ENCODE data around the gene FAM149B1.
"Not testable (repeated sequence)": the region's sequence is repeated elsewhere in the genome, so short reads cannot be mapped to it uniquely, and the experiment has no call there.

Gene FAM149B1

GRCh38 chr10:73233883-73234282, 66.0 kb downstream of the FAM149B1 start:
- DNase-seq (ENCODE audit: low read depth) = no peak

- DNase-seq (ENCODE audit: low read depth) = no peak
Observed at GRCh38 chr10:73234695-73235094, 66.8 kb downstream of the FAM149B1 start.

DNA sequence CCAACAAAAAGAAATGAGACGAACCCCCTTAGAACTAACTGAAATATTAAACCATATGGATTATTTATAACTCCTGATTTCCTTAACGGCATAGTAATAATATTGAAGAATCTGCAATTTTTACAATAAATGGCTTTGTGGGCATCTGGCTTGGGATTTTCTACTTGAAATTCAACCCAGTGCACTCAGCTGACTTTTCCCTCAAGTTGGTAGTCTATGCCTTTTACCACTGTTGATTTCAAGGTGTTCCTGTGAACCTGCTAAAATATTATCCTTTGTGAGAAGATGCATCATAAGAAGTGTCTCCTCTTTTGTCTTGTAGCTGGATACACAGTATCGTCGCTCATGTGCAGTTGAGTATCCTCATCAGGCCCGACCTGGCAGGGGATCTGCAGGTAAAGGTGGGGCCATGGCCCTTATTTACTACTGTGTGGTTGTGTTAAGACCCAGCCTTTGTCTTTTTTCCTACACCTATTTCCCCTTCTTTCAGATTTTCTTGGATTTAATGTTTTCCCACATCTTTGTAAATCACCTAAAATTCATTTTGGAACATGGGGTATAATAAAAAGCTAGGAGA, 71.2 kb downstream of the FAM149B1 start:
- no peak for DNase-seq (ENCODE audit: low read depth)

GRCh38 chr10:73239908-73240307, 72.0 kb downstream of the FAM149B1 start:
- DNase-seq (ENCODE audit: low read depth) = no peak

- no peak for DNase-seq (ENCODE audit: low read depth)
Observed at GRCh38 chr10:73244866-73245477, 77.1 kb downstream of the FAM149B1 start.

GRCh38 chr10:73246322-73246645, 78.4 kb downstream of the FAM149B1 start:
- no peak for DNase-seq (ENCODE audit: low read depth)

DNA sequence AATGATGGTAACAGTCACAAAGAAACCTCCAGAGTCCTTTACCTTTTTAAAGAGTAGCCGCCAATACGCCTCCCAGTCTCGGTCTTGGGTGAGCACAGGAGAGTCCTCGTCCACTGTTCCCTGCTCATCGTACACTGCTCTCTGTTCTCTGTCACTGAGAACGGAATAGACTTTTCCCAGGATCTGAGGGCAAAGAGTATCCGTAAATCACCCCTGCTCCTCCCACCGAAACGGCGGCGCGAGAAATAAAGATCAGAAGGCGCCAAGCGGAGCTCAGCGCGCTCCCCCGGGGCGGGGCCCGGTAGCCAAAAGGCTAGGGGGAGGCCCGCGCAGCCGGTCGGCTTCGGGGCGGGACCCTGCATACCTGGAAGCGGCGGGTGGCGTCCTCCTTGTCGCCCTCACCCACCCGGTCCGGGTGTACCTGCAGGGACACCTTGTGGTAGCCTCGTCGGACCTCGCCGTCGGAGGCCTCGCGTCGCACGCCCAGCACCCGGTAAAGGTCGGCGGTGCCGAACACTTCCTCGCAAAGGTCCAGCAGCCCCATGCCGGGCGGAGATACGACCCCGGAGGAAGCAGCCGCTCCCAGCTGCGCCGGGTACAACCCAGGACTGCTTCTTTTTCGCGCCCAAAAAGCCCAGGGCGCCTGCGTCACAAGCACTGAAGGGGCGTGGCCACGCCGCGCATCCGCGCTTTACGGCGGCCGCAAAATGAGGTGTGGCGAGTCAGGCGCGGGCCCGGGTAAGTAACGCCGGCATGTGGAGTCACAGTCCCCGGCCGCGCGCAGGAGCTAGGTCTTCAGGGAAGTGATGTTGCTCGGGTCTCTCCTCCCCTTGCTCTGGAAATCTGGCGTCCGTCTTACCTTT, 79.0 kb downstream of the FAM149B1 start, which contains the start of gene DNAJC9:
DNAJC9 (minus strand) TSS at position 610 of the 863 bp plus-strand sequence; CDS start at position 544, 66 bp downstream.
- peak; percentile 95 for DNase-seq (ENCODE audit: low read depth)

DNA sequence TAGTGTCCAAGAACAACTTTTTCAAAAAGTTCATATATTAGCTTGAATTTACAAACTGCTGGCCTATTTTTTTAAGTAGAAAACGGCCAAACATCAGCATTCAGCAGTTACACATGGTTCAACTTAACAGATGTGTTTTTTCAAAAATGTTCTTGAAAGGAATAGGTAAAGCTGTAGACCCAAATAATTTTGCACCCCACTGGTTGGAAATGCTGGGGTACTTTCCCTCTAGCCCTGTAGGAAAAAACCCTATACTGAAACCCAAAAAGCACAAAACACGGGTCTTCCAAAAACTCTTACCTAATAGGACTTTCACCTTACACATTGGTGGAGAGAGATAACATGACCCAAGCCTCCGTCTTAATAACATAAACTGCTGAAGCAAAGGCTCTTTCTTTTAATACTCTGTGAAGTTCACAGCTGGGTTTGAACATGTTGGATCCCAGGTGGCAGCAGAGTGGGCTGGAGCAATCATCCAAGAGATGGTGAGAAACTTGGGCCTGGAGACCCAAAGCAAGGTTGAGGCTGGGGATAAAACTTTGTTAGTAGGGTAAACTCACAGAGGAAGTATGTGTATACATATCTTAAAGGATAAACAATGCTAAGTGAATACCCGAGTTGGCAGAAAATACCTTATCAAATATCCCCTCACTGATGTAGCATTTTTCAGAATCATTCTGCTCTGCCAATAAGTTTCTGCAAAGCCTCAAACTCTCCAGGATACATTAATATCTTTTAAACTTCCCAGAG, 79.8 kb downstream of the FAM149B1 start:
- DNase-seq (ENCODE audit: low read depth) = no peak

GRCh38 chr10:73248259-73248724, 80.4 kb downstream of the FAM149B1 start:
- DNase-seq (ENCODE audit: low read depth) = no peak

GRCh38 chr10:73251683-73252444, 83.9 kb downstream of the FAM149B1 start:
- no peak for DNase-seq (ENCODE audit: low read depth)

GRCh38 chr10:73252445-73253224, 84.7 kb downstream of the FAM149B1 start, which contains the start of gene MRPS16:
Gene MRPS16, minus strand, starts transcription at chr10:73252644. Its CDS starts 162 bp downstream, at chr10:73252482.
- DNase-seq (ENCODE audit: low read depth) = peak; percentile 92

DNA sequence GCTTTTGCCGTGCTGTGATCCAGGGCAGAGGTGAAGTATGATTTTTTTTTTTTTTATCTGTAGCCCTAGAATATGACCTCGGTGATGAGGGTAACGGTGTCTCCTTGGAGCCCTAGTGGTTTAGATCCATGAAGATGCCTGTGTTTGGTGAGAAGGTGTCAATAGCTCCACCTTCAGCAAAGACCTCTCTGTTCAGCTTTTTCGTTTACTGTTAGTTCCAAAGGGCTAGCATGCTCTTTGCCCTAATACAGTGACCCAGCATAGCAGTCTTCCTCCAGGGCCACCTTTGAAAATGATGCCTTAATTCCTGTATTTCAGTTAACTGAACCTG, 85.3 kb downstream of the FAM149B1 start:
- no peak for DNase-seq (ENCODE audit: low read depth)

GRCh38 chr10:73258612-73259011, 90.7 kb downstream of the FAM149B1 start:
- DNase-seq (ENCODE audit: low read depth) = not testable (repeated sequence)

GRCh38 chr10:73261362-73261995, 93.6 kb downstream of the FAM149B1 start:
- no peak for DNase-seq (ENCODE audit: low read depth)

DNA sequence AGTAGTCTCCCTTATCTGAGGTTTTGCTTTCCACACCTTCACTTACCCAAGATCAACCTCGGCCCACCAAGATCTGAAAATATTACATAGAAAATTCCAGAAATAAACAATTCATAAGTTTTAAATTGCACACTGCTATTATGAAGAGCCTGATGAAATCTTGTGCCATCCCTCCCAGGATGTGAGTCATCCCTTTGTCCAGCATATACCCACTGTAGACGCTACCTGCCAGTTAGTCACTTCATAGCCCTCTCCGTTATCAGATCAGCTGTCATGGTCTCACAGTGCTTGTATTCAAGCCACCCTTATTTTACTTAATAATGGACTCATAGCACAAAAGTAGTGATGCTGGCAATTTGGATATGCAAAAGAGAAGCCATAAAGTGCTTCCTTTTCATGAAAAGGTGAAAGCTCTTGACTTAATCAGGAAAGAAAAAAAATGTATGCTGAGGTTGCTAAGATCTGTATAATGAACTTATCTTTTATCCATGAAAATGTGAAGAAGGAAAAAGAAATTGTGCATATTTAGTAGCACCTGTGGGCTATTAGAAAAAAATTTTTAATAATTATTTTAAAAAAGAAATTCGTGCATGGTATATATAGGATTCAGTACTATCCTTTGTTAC, 94.3 kb downstream of the FAM149B1 start:
- DNase-seq (ENCODE audit: low read depth) = no peak

GRCh38 chr10:73262880-73263555, 95.1 kb downstream of the FAM149B1 start:
- DNase-seq (ENCODE audit: low read depth) = no peak

- no peak for DNase-seq (ENCODE audit: low read depth)
Observed at GRCh38 chr10:73263693-73264347, 95.9 kb downstream of the FAM149B1 start.

DNA sequence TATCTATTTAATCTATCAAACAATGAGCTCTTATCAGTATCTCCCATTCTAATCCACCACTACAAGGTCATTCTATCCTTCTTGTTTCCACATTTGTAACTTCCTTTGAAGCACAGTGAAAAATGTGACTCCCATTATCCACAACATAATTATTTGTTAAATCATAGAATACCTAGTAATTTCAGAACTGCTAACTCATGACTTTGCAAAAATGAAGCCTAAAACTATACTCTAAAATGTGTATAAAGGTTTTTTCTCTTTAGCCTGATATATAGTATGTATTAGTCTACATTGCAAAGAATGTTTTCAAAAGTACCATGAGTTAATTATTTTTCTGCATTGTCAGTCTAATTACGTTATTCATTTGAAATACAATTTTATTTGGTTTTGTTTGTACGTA, 96.5 kb downstream of the FAM149B1 start:
- DNase-seq (ENCODE audit: low read depth) = no peak

- DNase-seq (ENCODE audit: low read depth) = no peak
Observed at GRCh38 chr10:73281097-73281496, 113.2 kb downstream of the FAM149B1 start.
